ENCODE results near the gene PCNX2. TPM values are rescaled to one million over a fixed set of nuclear protein-coding genes. Genes with fewer than 3 reads are reported as not detected.

Gene PCNX2
- total RNA-seq, 1 experiment from 2014 or later = 18.6 TPM

GRCh38 chr1:232983375-232983774 is 312.1 kb downstream of the PCNX2 start:
- no peak overlapping the region for H3K27ac ChIP-seq
- H3K9me3 ChIP-seq (ENCODE audit: insufficient read depth, low read depth) = no peaks in the 10 kb centered on the region
- no peak overlapping the region for H2AFZ ChIP-seq
- H4K20me1 ChIP-seq (ENCODE audit: insufficient read depth) = no peaks in the 10 kb centered on the region; the same call in 1 of the 2 replicates
- H3K4me1 ChIP-seq (replicated peaks; ENCODE audit: insufficient read depth) = 0 out of 2 replicates have a peak, but pooled peaks cover 2% of the 10 kb centered on the region
- CTCF ChIA-PET = no interaction called here
- no peaks in the 10 kb centered on the region for H3K36me3 ChIP-seq (ENCODE audit: low read depth)
- H3K9me2 ChIP-seq (ENCODE audit: insufficient read depth) = no peaks in the 10 kb centered on the region
- DNase-seq = no peak
- H3K4me3 ChIP-seq = no peak overlapping the region
- peaks cover 5% of the 10 kb centered on the region; the same call in 1 of the 2 replicates for H3F3A ChIP-seq (ENCODE audit: insufficient read depth, low read depth)
- no peaks in the 10 kb centered on the region for H3K79me2 ChIP-seq (ENCODE audit: low read depth)
- BruUV-seq (replicated peaks) = no TSS peak
- POLR2A ChIA-PET (ENCODE audit: unreplicated experiment) = interaction anchor here (0.8 kb wide), 1 partner anchor 130 kb away, joined by 3 read pairs; no protein-coding TSS in a partner anchor
- TF ChIP-seq, protein P1, sequence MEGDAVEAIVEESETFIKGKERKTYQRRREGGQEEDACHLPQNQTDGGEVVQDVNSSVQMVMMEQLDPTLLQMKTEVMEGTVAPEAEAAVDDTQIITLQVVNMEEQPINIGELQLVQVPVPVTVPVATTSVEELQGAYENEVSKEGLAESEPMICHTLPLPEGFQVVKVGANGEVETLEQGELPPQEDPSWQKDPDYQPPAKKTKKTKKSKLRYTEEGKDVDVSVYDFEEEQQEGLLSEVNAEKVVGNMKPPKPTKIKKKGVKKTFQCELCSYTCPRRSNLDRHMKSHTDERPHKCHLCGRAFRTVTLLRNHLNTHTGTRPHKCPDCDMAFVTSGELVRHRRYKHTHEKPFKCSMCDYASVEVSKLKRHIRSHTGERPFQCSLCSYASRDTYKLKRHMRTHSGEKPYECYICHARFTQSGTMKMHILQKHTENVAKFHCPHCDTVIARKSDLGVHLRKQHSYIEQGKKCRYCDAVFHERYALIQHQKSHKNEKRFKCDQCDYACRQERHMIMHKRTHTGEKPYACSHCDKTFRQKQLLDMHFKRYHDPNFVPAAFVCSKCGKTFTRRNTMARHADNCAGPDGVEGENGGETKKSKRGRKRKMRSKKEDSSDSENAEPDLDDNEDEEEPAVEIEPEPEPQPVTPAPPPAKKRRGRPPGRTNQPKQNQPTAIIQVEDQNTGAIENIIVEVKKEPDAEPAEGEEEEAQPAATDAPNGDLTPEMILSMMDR (conservative IDR thresholded peaks at IDR 0.05) = no peak
- no peak for TF ChIP-seq EZH2 (IDR thresholded peaks at IDR 0.05; ENCODE audit: low read depth)
- no peak overlapping the region for H3K4me2 ChIP-seq
- intact Hi-C loops (cut with micrococcal nuclease; ENCODE audit: unreplicated experiment) = loop anchor here (2.0 kb wide), 2 partner anchors 33 to 129 kb away; partner anchors contain the start of gene NTPCR
- H3K27me3 ChIP-seq (ENCODE audit: insufficient read depth, low read depth) = no peaks in the 10 kb centered on the region

DNA sequence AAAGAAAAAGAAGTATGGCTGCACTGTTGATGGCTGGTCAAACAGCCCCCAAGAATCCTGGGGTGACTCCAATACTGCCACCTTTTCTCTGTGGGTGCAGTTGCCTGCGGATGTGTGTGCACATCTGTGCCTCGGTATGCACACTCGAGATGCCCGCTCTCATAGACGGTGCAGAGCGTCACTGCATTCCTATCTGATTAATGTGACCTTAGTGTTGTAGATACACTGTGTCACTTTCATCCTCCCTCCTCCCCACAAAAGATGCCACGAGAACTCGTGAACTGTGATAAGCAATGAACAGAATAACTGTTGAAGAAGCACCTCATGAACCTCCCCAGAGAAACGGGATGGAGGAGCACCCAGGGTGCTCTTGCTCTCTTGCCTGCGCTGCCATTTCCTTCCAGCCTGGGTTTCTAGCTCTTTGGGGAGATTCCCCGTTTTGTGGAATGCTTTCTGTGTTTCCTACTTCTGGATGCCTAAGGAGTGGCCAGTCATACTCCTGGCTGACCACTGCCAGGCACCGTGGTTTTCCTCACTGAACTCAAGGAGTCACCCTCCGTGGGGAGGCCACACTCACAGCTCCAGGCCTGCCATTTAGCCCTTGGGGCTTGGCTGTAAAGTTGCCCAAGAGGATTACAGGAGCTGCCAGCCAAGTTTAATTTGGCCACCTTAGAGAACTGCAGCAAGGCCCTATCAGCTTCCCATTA is 313.1 kb downstream of the PCNX2 start:
- no peaks in the 10 kb centered on the region for H3K4me1 ChIP-seq (replicated peaks; ENCODE audit: insufficient read depth)
- no TSS peak for BruUV-seq (replicated peaks)

DNA sequence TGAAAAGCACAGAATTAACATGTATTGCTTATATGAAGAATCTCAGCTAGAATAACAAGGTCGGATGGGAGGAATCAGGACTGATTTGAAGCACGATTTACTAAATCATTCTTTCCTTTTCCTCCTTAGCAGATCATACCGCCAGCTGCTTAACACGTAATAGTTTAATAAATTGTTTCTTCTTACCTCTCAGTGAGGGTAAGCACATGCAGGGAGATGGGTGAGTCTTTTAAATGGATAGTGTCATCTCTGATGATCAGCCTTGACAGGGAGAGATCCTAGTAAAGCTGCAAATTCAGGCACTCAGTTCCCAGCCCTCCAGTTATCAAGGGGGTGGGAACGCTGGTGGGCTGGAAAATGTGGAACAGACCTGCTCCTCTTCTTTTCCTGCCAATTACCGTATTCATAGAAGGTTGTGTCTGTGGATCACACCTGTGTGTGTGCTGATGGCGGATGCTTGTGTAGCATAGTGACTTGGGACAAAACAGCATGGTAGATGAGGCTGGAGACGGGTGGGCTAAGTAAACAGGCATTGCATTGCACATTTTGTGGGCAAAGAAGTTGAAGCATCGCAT is 314.5 kb downstream of the PCNX2 start:
- peaks cover 5% of the 10 kb centered on the region; the same call in 1 of the 2 replicates for H3F3A ChIP-seq (ENCODE audit: insufficient read depth, low read depth)
- H3K9me3 ChIP-seq (ENCODE audit: insufficient read depth, low read depth) = no peaks in the 10 kb centered on the region
- no peaks in the 10 kb centered on the region for H3K9me2 ChIP-seq (ENCODE audit: insufficient read depth)
- no peaks in the 10 kb centered on the region for H3K36me3 ChIP-seq (ENCODE audit: low read depth)
- intact Hi-C loops (cut with micrococcal nuclease; ENCODE audit: unreplicated experiment) = no loop called here
- no peak for DNase-seq
- no peaks in the 10 kb centered on the region; the same call in 1 of the 2 replicates for H4K20me1 ChIP-seq (ENCODE audit: insufficient read depth)
- H3K27ac ChIP-seq = no peak overlapping the region
- no peak overlapping the region for H2AFZ ChIP-seq
- no peaks in the 10 kb centered on the region for H3K79me2 ChIP-seq (ENCODE audit: low read depth)
- no TSS peak for BruUV-seq (replicated peaks)
- H3K4me2 ChIP-seq = no peak overlapping the region
- no peaks in the 10 kb centered on the region for H3K4me1 ChIP-seq (replicated peaks; ENCODE audit: insufficient read depth)
- no peak for TF ChIP-seq EZH2 (IDR thresholded peaks at IDR 0.05; ENCODE audit: low read depth)
- TF ChIP-seq, protein P1 (conservative IDR thresholded peaks at IDR 0.05) = no peak
- no peak overlapping the region for H3K4me3 ChIP-seq
- no peaks in the 10 kb centered on the region for H3K27me3 ChIP-seq (ENCODE audit: insufficient read depth, low read depth)
- ChIA-PET CTCF (interaction anchor here (0.5 kb wide), 1 partner anchor 137 kb away, joined by 3 read pairs; no protein-coding TSS in a partner anchor), POLR2A (ENCODE audit: unreplicated experiment) (interaction anchor here (0.6 kb wide), 1 partner anchor 125 kb away, joined by 15 read pairs; no protein-coding TSS in a partner anchor)

More for the DNA sequence above, 313.1 kb downstream of the PCNX2 start:
- Histone ChIP-seq H3F3A (ENCODE audit: insufficient read depth, low read depth) (peaks cover 5% of the 10 kb centered on the region; the same call in 1 of the 2 replicates), H3K79me2 (ENCODE audit: low read depth) (no peaks in the 10 kb centered on the region), H3K4me2 (no peak overlapping the region), H2AFZ (no peak overlapping the region), H3K36me3 (ENCODE audit: low read depth) (no peaks in the 10 kb centered on the region), H3K4me3 (no peak overlapping the region), H4K20me1 (ENCODE audit: insufficient read depth) (no peaks in the 10 kb centered on the region; the same call in 1 of the 2 replicates), H3K9me3 (ENCODE audit: insufficient read depth, low read depth) (no peaks in the 10 kb centered on the region), H3K27me3 (ENCODE audit: insufficient read depth, low read depth) (no peaks in the 10 kb centered on the region), H3K27ac (no peak overlapping the region), H3K9me2 (ENCODE audit: insufficient read depth) (no peaks in the 10 kb centered on the region)
- ChIA-PET POLR2A (ENCODE audit: unreplicated experiment) (interaction anchor here (0.8 kb wide), 1 partner anchor 131 kb away, joined by 3 read pairs; no protein-coding TSS in a partner anchor), CTCF (no interaction called here)
- DNase-seq = peak; percentile 35 to 45
- TF ChIP-seq EZH2 (IDR thresholded peaks at IDR 0.05; ENCODE audit: low read depth) = no peak
- TF ChIP-seq, protein P1 (conservative IDR thresholded peaks at IDR 0.05) = no peak
- intact Hi-C loops (cut with micrococcal nuclease; ENCODE audit: unreplicated experiment) = loop anchor here (2.0 kb wide), 2 partner anchors 32 to 130 kb away; partner anchors contain the start of gene NTPCR

Data from PC-9 (cell line).